ENCODE results near the gene INSRR.

- no peak for TF ChIP-seq CTCF (IDR thresholded peaks at IDR 0.05)
- TF ChIP-seq POLR2A (IDR thresholded peaks at IDR 0.05), result no peak
Observed at GRCh38 chr1:156851779-156852417, 7.0 kb downstream of the INSRR start.
